ENCODE data around the gene RGSL1. TPM values are rescaled to one million over a fixed set of nuclear protein-coding genes. Genes with fewer than 3 reads are reported as not detected.

Gene RGSL1
- polyA plus RNA-seq, 3 donors = not detected

DNA sequence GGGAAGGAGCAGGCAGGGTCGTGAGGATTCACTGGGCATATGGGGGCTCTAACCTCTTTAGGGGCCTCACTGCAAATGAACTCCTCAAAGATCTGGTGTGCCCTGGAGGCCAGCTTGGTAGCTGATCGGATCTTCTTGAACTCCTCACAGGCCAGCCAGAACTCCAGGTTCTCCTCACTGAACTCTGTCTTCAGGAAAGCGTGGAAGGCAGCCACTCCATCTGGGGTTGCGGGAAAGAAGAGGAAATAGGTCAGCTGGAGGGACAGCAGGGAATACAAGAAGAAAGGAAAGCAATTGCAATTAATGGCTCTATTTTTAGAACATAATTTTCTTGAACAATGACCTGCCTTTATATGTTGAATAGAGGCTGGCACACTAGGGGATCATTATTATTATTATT, 152.0 kb downstream of the RGSL1 start:
- Histone ChIP-seq H3K36me3 (replicated peaks in 1 of 2; ENCODE audit: control insufficient read depth in 1 of 2, insufficient read depth in 2 of 2, low read length in 2 of 2) (no peaks in the 10 kb centered on the region), H3K27me3 (ENCODE audit: control insufficient read depth in 2 of 2, insufficient read depth in 2 of 2, low read length in 2 of 2) (peaks cover 13 to 43% of the 10 kb centered on the region in 2 donors), H3K9me3 (replicated peaks in 1 of 2; ENCODE audit: control insufficient read depth in 1 of 2, insufficient read depth in 1 of 2, low read length in 2 of 2) (no peaks in the 10 kb centered on the region), H3K4me3 (replicated peaks in 1 of 3; ENCODE audit: low read depth in 2 of 3, low read length in 3 of 3) (no peak overlapping the region), H3K9ac (ENCODE audit: insufficient read depth, low read length, poor library complexity, severe bottlenecking) (no peak overlapping the region), H2AFZ (ENCODE audit: insufficient read depth, low read depth, low read length, poor library complexity, severe bottlenecking) (no peak overlapping the region), H3K27ac (ENCODE audit: low read depth in 1 of 2, low read length in 2 of 2) (no peak overlapping the region), H3K4me1 (ENCODE audit: control insufficient read depth in 1 of 2, insufficient read depth in 2 of 2, low read length in 2 of 2) (peaks cover 11 to 13% of the 10 kb centered on the region in 2 donors), H3K79me2 (ENCODE audit: insufficient read depth, low read length) (no peaks in the 10 kb centered on the region), H3K4me2 (replicated peaks; ENCODE audit: extremely low read depth, low read length, poor library complexity, severe bottlenecking) (no peak overlapping the region), H4K20me1 (ENCODE audit: insufficient read depth, low read length) (no peaks in the 10 kb centered on the region)
- H3K4me3 Mint-ChIP-seq = no peak overlapping the region
- peaks cover 0 to 3% of the 10 kb centered on the region in 2 donors for H3K36me3 Mint-ChIP-seq
- DNase-seq = no peak
- TF ChIP-seq, protein P1, sequence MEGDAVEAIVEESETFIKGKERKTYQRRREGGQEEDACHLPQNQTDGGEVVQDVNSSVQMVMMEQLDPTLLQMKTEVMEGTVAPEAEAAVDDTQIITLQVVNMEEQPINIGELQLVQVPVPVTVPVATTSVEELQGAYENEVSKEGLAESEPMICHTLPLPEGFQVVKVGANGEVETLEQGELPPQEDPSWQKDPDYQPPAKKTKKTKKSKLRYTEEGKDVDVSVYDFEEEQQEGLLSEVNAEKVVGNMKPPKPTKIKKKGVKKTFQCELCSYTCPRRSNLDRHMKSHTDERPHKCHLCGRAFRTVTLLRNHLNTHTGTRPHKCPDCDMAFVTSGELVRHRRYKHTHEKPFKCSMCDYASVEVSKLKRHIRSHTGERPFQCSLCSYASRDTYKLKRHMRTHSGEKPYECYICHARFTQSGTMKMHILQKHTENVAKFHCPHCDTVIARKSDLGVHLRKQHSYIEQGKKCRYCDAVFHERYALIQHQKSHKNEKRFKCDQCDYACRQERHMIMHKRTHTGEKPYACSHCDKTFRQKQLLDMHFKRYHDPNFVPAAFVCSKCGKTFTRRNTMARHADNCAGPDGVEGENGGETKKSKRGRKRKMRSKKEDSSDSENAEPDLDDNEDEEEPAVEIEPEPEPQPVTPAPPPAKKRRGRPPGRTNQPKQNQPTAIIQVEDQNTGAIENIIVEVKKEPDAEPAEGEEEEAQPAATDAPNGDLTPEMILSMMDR (IDR thresholded peaks at IDR 0.05) = no peak
- 100% methylated on average over 1 of the region's 4 CpGs for WGBS (ENCODE audit: insufficient coverage)
- H3K4me1 Mint-ChIP-seq = peaks cover 19% of the 10 kb centered on the region
- intact Hi-C loops (cut with micrococcal nuclease) = loop anchor here (2.0 to 10.0 kb wide), 4 partner anchors 180 to 517 kb away; partner anchors contain the start of genes DHX9 (in 1 of the 2) and NPL (in 1 of the 2)
- no peak overlapping the region for H3K27ac Mint-ChIP-seq
- peaks cover 9 to 14% (median 13%) of the 10 kb centered on the region in 3 donors for H3K27me3 Mint-ChIP-seq (ENCODE audit: low read depth in 3 of 3)
- H3K9me3 Mint-ChIP-seq = peaks cover 0 to 2% (median 0%) of the 10 kb centered on the region in 7 donors

DNA sequence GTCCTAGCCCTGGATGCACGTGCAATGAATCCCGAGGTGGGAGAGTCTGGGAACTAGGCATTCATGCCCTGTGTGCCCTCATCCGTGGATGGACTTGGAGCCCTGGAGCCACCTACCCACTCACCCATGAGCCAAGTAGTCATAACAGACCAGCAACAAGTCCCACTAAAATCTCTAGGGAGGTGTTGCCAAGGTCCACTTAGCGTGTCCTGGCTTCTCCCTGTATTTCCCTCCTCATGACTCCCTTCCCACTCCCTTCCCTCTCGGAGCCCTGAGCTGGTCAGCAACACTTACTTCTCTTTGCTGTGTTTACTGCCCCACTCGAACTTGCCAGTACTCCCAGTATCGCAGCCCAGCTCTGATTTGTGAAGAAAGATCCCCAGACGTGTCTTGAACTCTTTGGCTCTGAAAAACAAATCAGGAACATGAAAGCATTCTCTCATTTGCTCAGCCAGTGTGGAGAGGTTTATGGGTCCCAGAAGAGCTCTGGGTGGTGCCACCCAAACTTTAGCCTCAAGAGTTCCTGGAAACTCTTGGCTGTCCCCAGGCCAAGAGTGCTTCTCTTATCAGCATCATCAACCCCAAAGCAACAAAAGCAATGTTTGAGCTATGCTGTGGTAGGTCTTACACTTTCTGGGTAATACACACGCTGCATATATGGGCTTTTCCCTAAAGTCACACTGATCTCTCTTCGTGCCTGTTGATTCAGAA, 153.1 kb downstream of the RGSL1 start:
- Histone ChIP-seq H3K4me3 (replicated peaks in 1 of 3; ENCODE audit: low read depth in 2 of 3, low read length in 3 of 3) (no peak overlapping the region), H3K4me2 (replicated peaks; ENCODE audit: extremely low read depth, low read length, poor library complexity, severe bottlenecking) (no peak overlapping the region), H3K9ac (ENCODE audit: insufficient read depth, low read length, poor library complexity, severe bottlenecking) (no peak overlapping the region), H3K79me2 (ENCODE audit: insufficient read depth, low read length) (no peaks in the 10 kb centered on the region), H4K20me1 (ENCODE audit: insufficient read depth, low read length) (no peaks in the 10 kb centered on the region), H3K36me3 (replicated peaks in 1 of 2; ENCODE audit: control insufficient read depth in 1 of 2, insufficient read depth in 2 of 2, low read length in 2 of 2) (no peaks in the 10 kb centered on the region), H2AFZ (ENCODE audit: insufficient read depth, low read depth, low read length, poor library complexity, severe bottlenecking) (no peak overlapping the region), H3K4me1 (ENCODE audit: control insufficient read depth in 1 of 2, insufficient read depth in 2 of 2, low read length in 2 of 2) (peaks cover 11 to 13% of the 10 kb centered on the region in 2 donors), H3K9me3 (replicated peaks in 1 of 2; ENCODE audit: control insufficient read depth in 1 of 2, insufficient read depth in 1 of 2, low read length in 2 of 2) (no peaks in the 10 kb centered on the region), H3K27me3 (ENCODE audit: control insufficient read depth in 2 of 2, insufficient read depth in 2 of 2, low read length in 2 of 2) (peaks cover 13 to 45% of the 10 kb centered on the region in 2 donors), H3K27ac (ENCODE audit: low read depth in 1 of 2, low read length in 2 of 2) (no peak overlapping the region)
- Mint-ChIP-seq H3K4me1 (peaks cover 26% of the 10 kb centered on the region), H3K27me3 (ENCODE audit: low read depth in 3 of 3) (peaks cover 9 to 18% (median 17%) of the 10 kb centered on the region in 3 donors), H3K36me3 (peaks cover 0 to 3% of the 10 kb centered on the region in 2 donors), H3K9me3 (peaks cover 0 to 2% (median 0%) of the 10 kb centered on the region in 7 donors), H3K4me3 (no peak overlapping the region), H3K27ac (no peak overlapping the region)
- TF ChIP-seq, protein P1 (IDR thresholded peaks at IDR 0.05) = no peak
- 90% methylated on average over 7 of the region's 10 CpGs for WGBS (ENCODE audit: insufficient coverage)
- intact Hi-C loops (cut with micrococcal nuclease) = loop anchor here (5.0 to 10.0 kb wide), 3 partner anchors 179 to 518 kb away; partner anchors contain the start of gene NPL (in 1 of the 2)
- no peak for DNase-seq

Measured in CD14-positive monocyte (primary cell).